NCI-H146 (cell line): ENCODE data around the gene CYP1A1.
"Not testable (repeated sequence)": the region's sequence is repeated elsewhere in the genome, so short reads cannot be mapped to it uniquely, and the experiment has no call there.

Source experiments
- DNase-seq: peaks from one replicate; lab custom pipeline; 2025; lab: John Stamatoyannopoulos, UW

CYP1A1 gene

GRCh38 chr15:74735305-74735704 lies 10.0 kb upstream of the CYP1A1 start:
- DNase-seq: no peak

DNA sequence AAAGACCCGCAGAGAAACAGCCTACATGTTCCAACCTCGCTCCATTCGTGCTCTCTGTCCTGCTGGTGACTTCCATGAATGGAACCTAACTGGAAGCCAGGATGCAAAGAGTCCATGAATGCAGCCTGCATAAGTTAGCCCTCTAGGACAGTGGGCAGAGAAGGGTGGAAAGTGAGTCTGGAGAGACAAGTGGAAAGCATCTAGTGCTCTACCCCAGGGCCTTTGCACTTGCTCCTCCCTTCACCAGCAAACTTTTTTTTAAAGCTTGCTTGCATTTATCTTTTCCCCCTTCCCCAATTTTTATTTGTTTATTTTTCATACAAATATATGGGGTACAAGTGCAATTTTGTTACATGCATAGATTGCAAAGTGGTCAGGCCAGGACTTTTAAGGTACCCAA lies 7.9 kb upstream of the CYP1A1 start:
- DNase-seq: no peak

DNA sequence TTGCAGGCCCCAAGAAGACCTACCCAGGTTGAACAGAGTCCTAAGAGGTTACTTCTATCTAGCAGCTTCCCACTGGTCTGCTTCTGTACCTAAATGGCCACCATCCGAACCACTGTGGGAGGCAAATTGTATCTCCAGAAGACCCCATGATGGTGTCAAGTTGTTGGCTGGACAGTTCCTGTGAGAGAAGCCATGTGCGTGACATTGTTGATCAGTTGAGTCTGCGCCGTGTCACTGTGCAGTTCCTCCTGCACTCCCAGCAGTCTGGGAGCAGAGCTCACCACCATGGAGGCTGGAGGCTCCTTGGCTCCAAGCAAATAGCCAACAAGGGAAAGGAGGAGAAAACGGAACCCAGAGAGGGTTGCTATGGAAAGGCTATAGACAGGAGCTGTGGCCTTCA lies 7.5 kb upstream of the CYP1A1 start:
- DNase-seq: no peak

DNA sequence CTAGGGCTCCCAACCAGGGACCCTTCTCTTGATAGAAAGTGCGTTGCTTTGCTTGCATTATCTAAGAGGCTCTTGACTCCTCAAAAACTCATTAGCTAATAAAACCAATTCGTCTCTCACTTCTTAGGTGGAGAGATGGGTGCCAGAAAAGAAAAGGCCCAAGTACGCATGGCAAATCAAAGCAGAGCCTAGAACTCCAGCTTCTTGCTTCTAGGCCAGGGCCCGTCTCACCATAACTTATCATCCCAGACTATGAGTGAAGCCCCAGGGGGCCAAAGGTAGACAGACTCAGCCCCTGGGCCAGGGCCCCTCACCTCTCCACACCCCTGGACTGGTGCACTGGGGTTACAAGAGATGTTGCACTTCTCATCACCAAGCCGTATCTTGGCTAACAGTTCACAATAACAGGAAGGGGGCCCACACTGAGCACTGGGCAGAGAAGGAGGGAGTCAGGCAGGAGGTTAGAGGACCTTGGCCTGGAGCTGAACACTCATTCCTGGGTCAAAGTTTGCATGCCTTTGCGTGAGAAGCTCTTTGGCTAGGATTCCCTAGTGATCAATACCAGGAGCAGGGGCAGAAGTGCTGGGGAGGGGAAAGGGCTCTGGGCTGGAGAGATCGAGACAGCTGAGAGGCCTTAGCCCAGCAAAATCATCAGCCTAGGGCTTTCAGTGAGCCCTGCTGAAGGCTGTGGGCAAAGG lies 5.4 kb upstream of the CYP1A1 start:
- no peak for DNase-seq

DNA sequence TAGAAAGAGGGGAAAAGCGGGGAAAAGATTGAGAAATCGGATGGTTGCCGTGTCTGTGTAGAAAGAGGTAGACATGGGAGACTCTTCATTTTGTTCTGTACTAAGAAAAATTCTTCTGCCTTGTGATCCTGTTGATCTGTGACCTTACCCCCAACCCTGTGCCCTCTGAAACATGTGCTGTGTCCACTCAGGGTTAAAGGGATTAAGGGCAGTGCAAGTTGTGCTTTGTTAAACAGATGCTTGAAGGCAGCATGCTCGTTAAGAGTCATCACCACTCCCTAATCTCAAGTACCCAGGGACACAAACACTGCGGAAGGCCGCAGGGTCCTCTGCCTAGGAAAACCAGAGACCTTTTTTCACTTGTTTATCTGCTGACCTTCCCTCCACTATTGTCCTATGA lies 4.0 kb upstream of the CYP1A1 start:
- DNase-seq: not testable (repeated sequence)

- DNase-seq: not testable (repeated sequence)
These were observed 3.4 kb upstream of the CYP1A1 start for GRCh38 chr15:74728699-74729098.

DNA sequence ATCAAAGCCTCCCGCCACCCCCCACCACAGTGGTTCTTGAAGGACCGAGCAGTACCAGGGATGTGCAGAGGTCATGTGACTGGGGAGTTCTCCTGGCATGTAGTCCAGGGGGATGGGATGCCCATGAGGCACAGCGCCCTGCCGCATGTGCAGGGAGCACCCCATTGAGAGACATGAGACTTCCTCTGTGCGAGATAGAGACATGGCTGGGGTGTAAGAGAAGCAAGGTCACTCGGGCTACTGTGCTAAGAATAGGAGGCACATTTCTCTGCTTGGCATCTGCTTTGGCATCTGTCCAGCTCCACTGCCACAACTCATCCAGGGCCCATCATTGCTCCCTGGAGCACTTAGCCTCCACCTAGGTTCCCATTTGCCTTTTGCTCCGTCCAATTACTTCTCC lies 2.4 kb upstream of the CYP1A1 start:
- DNase-seq: no peak

DNA sequence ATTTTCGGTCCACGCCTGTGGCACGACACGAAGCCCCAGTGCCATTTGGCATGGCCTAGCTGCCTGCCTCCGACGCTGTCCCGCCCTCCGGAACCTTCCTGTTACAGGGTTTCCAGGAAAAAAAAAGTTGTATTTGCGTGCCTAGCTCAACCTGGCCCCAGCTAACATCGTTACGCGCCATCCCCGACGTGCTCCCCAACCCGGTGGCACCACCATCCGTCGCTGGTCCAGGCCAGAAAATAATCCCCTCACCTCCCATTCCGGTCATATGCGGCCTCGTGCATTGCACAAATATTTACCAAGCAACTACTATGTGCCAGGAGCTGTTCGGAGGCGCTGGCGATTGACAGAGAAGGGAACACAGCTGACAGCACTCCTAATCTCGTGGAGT lies 1.4 kb upstream of the CYP1A1 start:
- no peak for DNase-seq

DNA sequence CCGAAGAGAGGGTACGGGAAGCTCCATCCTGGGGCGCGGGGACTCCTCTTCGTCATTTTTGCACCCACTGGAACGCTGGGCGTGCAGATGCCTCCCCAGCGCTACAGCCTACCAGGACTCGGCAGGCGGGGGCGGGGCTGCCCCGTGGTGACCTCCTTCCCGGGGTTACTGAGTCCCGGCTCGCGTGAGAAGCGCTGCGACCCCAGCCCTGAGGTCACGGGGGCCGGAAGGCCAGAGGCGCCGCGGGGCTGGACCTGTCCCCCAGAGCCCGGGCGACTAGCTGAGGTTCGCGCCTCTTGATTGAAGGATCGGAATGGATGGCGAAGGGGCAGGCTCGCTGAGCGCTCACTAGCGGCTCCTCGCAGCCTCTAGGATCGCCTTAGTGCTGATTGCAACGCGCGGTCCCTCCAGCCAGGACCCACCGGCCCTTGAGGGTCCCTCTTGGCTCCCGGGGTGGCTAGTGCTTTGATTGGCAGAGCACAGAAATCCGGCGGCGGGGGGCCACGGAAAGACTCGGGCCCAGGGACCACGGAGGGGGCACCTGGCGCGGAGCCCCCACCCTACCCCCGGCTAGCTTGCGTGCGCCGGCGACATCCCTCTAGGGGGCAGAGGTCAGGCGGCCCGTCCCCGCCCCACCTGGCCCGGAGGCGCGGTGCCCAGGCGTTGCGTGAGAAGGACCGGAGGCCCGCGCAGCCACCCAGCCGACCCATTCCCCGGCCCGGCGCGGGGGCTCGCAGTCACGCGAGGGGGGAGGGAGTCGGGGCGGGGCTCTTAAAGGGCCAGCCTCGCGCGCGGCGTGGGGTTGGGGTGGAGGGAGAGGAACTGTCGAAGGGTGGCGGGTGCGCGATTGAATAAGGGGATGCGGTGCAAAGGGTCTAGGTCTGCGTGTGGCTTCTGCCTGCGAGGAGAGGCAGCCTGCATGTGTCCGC lies 781 bp upstream of the CYP1A1 start:
- peak; percentile 31 for DNase-seq

DNA sequence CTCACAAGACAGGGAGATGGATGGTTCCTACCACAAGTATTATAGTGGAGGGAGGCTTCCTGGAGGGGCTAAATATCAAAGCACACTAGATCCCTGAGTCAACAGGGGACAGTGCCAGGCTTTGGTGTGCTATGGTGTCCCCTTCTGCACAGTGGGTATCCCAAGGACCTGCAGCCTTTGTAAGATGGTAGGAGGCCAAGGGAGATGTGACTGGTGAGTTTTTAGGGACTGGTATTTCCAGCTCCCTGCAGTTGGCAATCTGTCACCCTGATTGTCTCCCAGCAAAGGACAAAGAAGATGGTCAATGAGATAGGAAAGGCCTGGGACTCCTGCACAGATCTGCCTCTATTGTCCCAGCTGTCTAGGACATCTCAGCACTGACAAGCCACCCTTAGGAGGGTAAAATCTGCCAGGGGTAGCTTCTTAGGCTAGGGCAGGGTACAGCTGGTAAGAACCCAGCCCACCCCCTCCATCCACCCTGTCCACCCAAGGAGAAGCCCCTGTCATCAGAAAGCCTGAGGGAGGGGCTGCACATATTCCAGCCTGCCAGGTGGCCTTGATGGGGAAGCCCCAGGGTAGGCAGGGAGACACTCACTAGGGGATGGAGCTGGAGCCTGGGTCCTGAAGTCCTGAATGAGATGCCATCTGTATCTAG lies 631 bp downstream of the CYP1A1 start:
- DNase-seq: no peak

DNA sequence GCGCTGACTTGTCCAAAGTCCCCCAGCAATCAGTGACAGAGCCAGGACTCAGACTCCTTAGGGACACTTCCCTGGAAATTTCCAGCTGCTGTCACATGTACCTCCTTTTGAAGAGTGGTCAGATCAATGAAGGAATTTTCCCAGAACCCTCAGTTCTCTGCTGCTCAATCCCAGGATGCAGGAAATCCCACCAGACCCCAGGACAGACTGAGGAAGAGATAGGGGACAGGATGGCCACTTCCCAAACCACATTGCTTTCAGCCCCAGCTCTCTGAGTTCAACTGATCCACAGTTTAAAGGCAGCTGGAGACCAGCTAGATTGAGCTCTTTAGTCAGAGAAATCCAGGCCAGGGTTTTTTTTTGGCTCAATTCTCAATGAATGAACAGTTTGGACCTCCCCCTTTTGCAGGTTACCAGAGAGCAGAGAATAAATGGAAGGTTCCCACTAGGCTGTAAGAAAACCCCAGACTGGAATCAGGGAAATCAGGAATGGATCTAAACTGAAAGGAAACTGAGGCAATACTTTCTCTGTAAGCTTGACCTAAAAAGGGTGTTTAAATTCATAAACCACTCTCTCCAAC lies 1.5 kb downstream of the CYP1A1 start:
- peak; percentile 30 for DNase-seq

- no peak for DNase-seq
These were observed 2.1 kb downstream of the CYP1A1 start for GRCh38 chr15:74723187-74723586.

GRCh38 chr15:74722591-74722990 lies 2.7 kb downstream of the CYP1A1 start:
- no peak for DNase-seq

DNA sequence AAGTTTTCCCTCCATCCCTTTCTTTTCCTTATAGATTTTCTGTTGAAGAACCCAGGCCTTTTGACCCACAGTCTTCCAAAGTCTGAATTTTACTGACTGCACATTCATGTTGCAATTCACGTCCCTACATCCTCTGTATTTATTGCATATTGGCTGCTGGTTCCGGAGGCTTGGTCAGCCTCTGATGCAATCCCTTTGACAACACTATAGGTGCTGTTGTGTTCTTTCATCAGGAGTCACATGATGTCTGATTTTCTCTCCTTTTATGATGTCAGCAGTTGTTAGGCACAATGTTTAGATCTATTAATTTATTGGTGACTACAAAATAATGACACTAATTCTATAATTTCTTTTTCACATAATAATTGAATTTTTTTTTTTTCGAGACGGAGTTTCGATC lies 8.7 kb downstream of the CYP1A1 start:
- no peak for DNase-seq

DNA sequence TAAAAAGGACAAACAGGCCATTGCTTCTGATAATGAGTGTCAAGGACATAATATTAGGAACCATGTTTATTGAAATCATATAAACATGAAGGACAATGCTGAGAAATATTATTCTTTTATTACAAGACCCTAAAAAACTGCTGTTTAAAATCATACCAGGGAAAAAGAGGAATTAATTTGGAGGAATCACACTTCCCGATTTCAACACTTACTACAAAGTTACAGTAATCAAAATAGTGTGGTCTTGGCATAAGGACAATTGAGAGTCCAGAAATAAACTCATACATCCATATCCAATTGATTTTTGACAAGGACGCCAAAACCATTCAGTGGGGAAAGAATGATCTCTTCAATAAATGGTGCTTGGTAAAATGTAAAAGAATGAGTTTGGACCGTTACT lies 13.0 kb downstream of the CYP1A1 start:
- no peak for DNase-seq

DNA sequence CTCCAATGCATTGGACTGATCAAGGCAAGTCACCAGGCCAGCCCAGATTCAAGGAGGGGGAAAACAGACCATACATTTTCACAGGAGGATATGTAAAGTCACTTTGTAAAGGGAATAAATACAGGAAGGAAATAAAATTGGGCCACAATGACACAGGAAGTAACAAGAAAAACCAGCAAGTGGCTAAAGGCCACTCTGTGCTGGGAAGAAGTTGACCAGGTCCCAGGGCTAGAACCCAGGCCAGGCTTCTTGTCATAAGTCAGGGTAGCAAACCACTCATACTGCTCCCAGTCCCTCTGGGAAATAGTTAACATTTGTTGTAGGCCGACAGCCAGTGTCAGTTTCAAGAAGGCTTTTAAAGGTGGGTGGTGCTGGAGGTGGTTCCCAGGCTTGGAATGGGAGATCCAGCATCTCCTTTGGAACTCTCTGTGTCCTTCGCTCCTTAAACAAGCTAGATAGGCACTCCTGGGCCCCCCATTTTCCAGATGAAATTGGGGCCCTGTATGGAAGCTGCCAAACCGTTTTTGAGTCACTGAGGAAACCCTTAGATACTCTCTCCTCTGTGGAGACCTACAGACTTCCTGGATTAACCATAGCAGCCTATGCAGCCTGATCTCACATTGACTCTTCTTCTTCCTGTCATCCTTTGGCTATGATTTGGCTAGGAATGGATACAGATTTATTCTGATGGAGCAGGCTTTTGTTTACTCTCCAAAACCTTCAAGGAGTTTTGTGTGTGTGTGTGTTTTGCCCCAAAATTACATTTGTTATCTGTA lies 14.8 kb downstream of the CYP1A1 start:
- no peak for DNase-seq

- DNase-seq: no peak
These were observed 15.4 kb downstream of the CYP1A1 start for GRCh38 chr15:74709892-74710291.

GRCh38 chr15:74709011-74709410 lies 16.3 kb downstream of the CYP1A1 start:
- no peak for DNase-seq

DNA sequence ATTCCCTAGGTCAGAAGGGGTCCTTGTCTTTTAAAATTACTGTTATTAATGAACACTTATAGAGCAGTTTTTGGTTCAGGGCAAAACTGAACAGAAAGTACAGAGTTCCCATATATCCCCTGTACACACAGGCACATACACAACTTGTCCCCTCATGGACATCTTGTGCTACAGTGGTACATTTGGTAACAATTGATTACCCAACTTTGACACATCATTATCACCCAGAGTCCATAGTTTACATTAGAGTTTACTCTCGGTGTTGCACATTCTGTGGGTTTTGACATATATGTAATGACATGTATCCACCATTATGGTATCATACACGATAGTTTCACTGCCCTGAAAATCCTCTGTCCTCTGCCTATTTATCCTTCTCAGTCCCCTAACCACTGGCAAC lies 28.5 kb downstream of the CYP1A1 start:
- DNase-seq: no peak

DNA sequence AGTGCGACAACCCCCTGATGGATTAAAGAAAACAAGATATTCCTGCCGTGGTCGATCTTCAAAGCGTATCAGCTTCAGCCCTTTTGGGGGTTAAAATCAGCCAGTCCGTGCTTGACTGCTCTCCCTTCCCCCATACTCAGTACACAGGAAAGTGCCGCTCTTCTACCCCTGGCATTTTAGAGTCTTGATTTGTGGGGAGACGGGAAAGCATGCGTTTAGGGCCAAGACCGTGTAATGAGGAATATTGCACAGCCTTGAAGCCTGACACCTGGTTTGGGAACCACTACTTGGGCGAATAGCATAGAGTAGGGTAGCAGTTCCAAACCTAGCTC lies 29.0 kb downstream of the CYP1A1 start:
- DNase-seq: no peak

GRCh38 chr15:74695597-74696397 lies 29.5 kb downstream of the CYP1A1 start, which contains the start of gene EDC3:
Gene EDC3 (minus strand): TSS chr15:74696024. CDS start chr15:74675124, 20,900 bp downstream.
- peak; percentile 76 for DNase-seq
